Skeletal muscle tissue (tissue), 4 donors: ENCODE data around the gene EIF4G3. TPM values are rescaled to one million over a fixed set of nuclear protein-coding genes. Genes with fewer than 3 reads are reported as not detected.
"Not testable (repeated sequence)": the region's sequence is repeated elsewhere in the genome, so short reads cannot be mapped to it uniquely, and the experiment has no call there.

Experiments
- H3K27ac ChIP-seq: one replicate; pipeline ENCODE4 v1.7.0; 2013; ENCODE audit warnings: mild to moderate bottlenecking, low read depth, low read length, inconsistent platforms
- H3K27me3 ChIP-seq, 3 donors: one replicate each; pipeline ENCODE4 v1.7.0; 2013; ENCODE audit warnings: low read length in 3 of 3; ENCODE audit not compliant: control insufficient read depth in 3 of 3, insufficient read depth in 3 of 3
- H3K36me3 ChIP-seq, 3 donors: one replicate each; pipeline ENCODE4 v1.7.0; 2013; ENCODE audit warnings: low read length in 3 of 3; ENCODE audit not compliant: control insufficient read depth in 3 of 3, insufficient read depth in 3 of 3
- H3K4me1 ChIP-seq, 3 donors: one replicate each; pipeline ENCODE4 v1.7.0; 2013; ENCODE audit warnings: low read length in 3 of 3, mild to moderate bottlenecking in 3 of 3; ENCODE audit not compliant: control insufficient read depth in 3 of 3, insufficient read depth in 3 of 3
- H3K4me3 ChIP-seq, 3 donors: one replicate each; pipeline ENCODE4 v1.7.0; 2013; ENCODE audit warnings: low read length in 3 of 3
- H3K9ac ChIP-seq, 3 donors: one replicate each; pipeline ENCODE4 v1.7.0; 2013; ENCODE audit warnings: low read length in 3 of 3, mild to moderate bottlenecking in 3 of 3, moderate library complexity in 2 of 3, low read depth in 1 of 3
- H3K9me3 ChIP-seq, 3 donors: one replicate each; pipeline ENCODE4 v1.7.0; 2013; ENCODE audit warnings: low read length in 3 of 3; ENCODE audit not compliant: control insufficient read depth in 3 of 3
- total RNA-seq: library from RNA; depleted of rRNA; stranded (reverse); fragments of >200 nt; gene quantifications from one replicate; pipeline ENCODE4 v1.2.3, GENCODE V29; 2014
- donor health status: Osteomylitis.

Gene EIF4G3
- total RNA-seq, 1 donor from 2014 or later = 23.5 TPM

GRCh38 chr1:20867847-20868246 lies 308.9 kb downstream of the EIF4G3 start:
- no peaks in the 10 kb centered on the region for H3K4me1 ChIP-seq
- H3K9ac ChIP-seq = no peak overlapping the region
- H3K4me3 ChIP-seq = no peak overlapping the region
- peaks cover 5 to 18% (median 17%) of the 10 kb centered on the region in 3 donors for H3K36me3 ChIP-seq
- no peak overlapping the region for H3K27ac ChIP-seq
- H3K9me3 ChIP-seq = no peaks in the 10 kb centered on the region
- no peaks in the 10 kb centered on the region for H3K27me3 ChIP-seq

- Histone ChIP-seq H3K4me3 (no peak overlapping the region), H3K9ac (no peak overlapping the region), H3K9me3 (no peaks in the 10 kb centered on the region), H3K27me3 (no peaks in the 10 kb centered on the region), H3K4me1 (no peaks in the 10 kb centered on the region), H3K36me3 (peaks cover 5 to 25% (median 22%) of the 10 kb centered on the region in 3 donors), H3K27ac (no peak overlapping the region)
Observed at GRCh38 chr1:20867062-20867461, 309.6 kb downstream of the EIF4G3 start.

GRCh38 chr1:20865001-20865400 lies 311.7 kb downstream of the EIF4G3 start:
- Histone ChIP-seq H3K36me3 (peaks cover 9 to 45% (median 36%) of the 10 kb centered on the region in 3 donors), H3K4me1 (no peaks in the 10 kb centered on the region), H3K27me3 (no peaks in the 10 kb centered on the region), H3K9ac (no peak overlapping the region), H3K4me3 (no peak overlapping the region), H3K27ac (no peak overlapping the region), H3K9me3 (no peaks in the 10 kb centered on the region)

GRCh38 chr1:20854529-20854928 lies 322.2 kb downstream of the EIF4G3 start:
- Histone ChIP-seq H3K9ac (no peak overlapping the region), H3K4me1 (no peaks in the 10 kb centered on the region), H3K27ac (no peak overlapping the region), H3K4me3 (no peak overlapping the region), H3K36me3 (peaks cover 31 to 49% (median 45%) of the 10 kb centered on the region in 3 donors), H3K9me3 (no peaks in the 10 kb centered on the region), H3K27me3 (no peaks in the 10 kb centered on the region)

GRCh38 chr1:20851791-20852190 lies 324.9 kb downstream of the EIF4G3 start:
- H3K9me3 ChIP-seq, H3K27ac ChIP-seq, H3K27me3 ChIP-seq, H3K9ac ChIP-seq, H3K4me1 ChIP-seq, H3K4me3 ChIP-seq: not testable (repeated sequence)
- H3K36me3 ChIP-seq = peaks cover 20 to 42% (median 32%) of the 10 kb centered on the region in 3 donors

- H3K9me3 ChIP-seq = no peaks in the 10 kb centered on the region
- H3K4me1 ChIP-seq = no peaks in the 10 kb centered on the region
- H3K36me3 ChIP-seq = peaks cover 20 to 32% (median 32%) of the 10 kb centered on the region in 3 donors
- no peak overlapping the region for H3K4me3 ChIP-seq
- no peak overlapping the region for H3K9ac ChIP-seq
- H3K27me3 ChIP-seq = no peaks in the 10 kb centered on the region
- no peak overlapping the region for H3K27ac ChIP-seq
Observed at GRCh38 chr1:20850021-20850420, 326.7 kb downstream of the EIF4G3 start.

GRCh38 chr1:20849100-20849499 lies 327.6 kb downstream of the EIF4G3 start:
- Histone ChIP-seq H3K9me3 (no peaks in the 10 kb centered on the region), H3K27ac (no peak overlapping the region), H3K27me3 (no peaks in the 10 kb centered on the region), H3K4me1 (no peaks in the 10 kb centered on the region), H3K4me3 (no peak overlapping the region), H3K9ac (no peak overlapping the region), H3K36me3 (peaks cover 18 to 30% (median 30%) of the 10 kb centered on the region in 3 donors)

GRCh38 chr1:20848162-20848561 lies 328.5 kb downstream of the EIF4G3 start:
- Histone ChIP-seq H3K36me3 (peaks cover 13 to 27% (median 27%) of the 10 kb centered on the region in 3 donors), H3K9ac (no peak overlapping the region)

GRCh38 chr1:20847611-20848080 lies 329.1 kb downstream of the EIF4G3 start:
- Histone ChIP-seq H3K27ac (no peak overlapping the region), H3K4me1 (no peaks in the 10 kb centered on the region), H3K9ac (no peak overlapping the region), H3K36me3 (peaks cover 10 to 24% (median 24%) of the 10 kb centered on the region in 3 donors), H3K27me3 (no peaks in the 10 kb centered on the region), H3K9me3 (no peaks in the 10 kb centered on the region), H3K4me3 (no peak overlapping the region)

More at GRCh38 chr1:20848162-20848561, 328.5 kb downstream of the EIF4G3 start:
- Histone ChIP-seq H3K27ac (no peak overlapping the region), H3K27me3 (no peaks in the 10 kb centered on the region), H3K9me3 (no peaks in the 10 kb centered on the region), H3K4me1 (no peaks in the 10 kb centered on the region), H3K4me3 (no peak overlapping the region)

GRCh38 chr1:20846461-20847374 lies 330.0 kb downstream of the EIF4G3 start:
- no peaks in the 10 kb centered on the region for H3K9me3 ChIP-seq
- no peaks in the 10 kb centered on the region for H3K4me1 ChIP-seq
- peaks cover 10 to 24% (median 20%) of the 10 kb centered on the region in 3 donors for H3K36me3 ChIP-seq
- no peak overlapping the region for H3K4me3 ChIP-seq
- H3K27me3 ChIP-seq = no peaks in the 10 kb centered on the region
- H3K9ac ChIP-seq = no peak overlapping the region
- H3K27ac ChIP-seq = no peak overlapping the region
